GM18909 (cell line): Measurements from ENCODE around the gene RABGEF1.
"Not testable (repeated sequence)": the region's sequence is repeated elsewhere in the genome, so short reads cannot be mapped to it uniquely, and the experiment has no call there.

Experiments
- ATAC-seq: cut with Tn5 transposase; IDR thresholded peaks from one replicate; pipeline ENCODE4 v1.9.1; 2021; ENCODE audit warnings: mild to moderate bottlenecking; ENCODE audit not compliant: unreplicated experiment, poor library complexity

Gene RABGEF1

GRCh38 chr7:66734006-66734405 is 6.5 kb upstream of the RABGEF1 start:
- ATAC-seq = no peak

- no peak for ATAC-seq
Observed at GRCh38 chr7:66735154-66735553, 5.4 kb upstream of the RABGEF1 start.

GRCh38 chr7:66735850-66736249 is 4.7 kb upstream of the RABGEF1 start:
- ATAC-seq = no peak

GRCh38 chr7:66736892-66737291 is 3.6 kb upstream of the RABGEF1 start:
- ATAC-seq = no peak

GRCh38 chr7:66737667-66738066 is 2.9 kb upstream of the RABGEF1 start:
- no peak for ATAC-seq

GRCh38 chr7:66739477-66739876 is 1.1 kb upstream of the RABGEF1 start:
- ATAC-seq = no peak

- ATAC-seq = no peak
Observed at GRCh38 chr7:66739953-66740301, 606 bp upstream of the RABGEF1 start.

- peak; percentile 43 for ATAC-seq
Observed at GRCh38 chr7:66740980-66741709, 612 bp downstream of the RABGEF1 start.

GRCh38 chr7:66741710-66742049 is 1.1 kb downstream of the RABGEF1 start:
- no peak for ATAC-seq

- ATAC-seq = not testable (repeated sequence)
Observed at GRCh38 chr7:66742298-66742697, 1.8 kb downstream of the RABGEF1 start.

GRCh38 chr7:66743920-66744319 is 3.4 kb downstream of the RABGEF1 start:
- ATAC-seq = no peak

- no peak for ATAC-seq
Observed at GRCh38 chr7:66747385-66747784, 6.9 kb downstream of the RABGEF1 start.

- ATAC-seq = no peak
Observed at GRCh38 chr7:66747881-66748511, 7.5 kb downstream of the RABGEF1 start.

- ATAC-seq = no peak
Observed at GRCh38 chr7:66748791-66749190, 8.3 kb downstream of the RABGEF1 start.

GRCh38 chr7:66751945-66752344 is 11.4 kb downstream of the RABGEF1 start:
- ATAC-seq = no peak

GRCh38 chr7:66754541-66754940 is 14.0 kb downstream of the RABGEF1 start:
- ATAC-seq = no peak

- not testable (repeated sequence) for ATAC-seq
Observed at GRCh38 chr7:66755059-66755458, 14.5 kb downstream of the RABGEF1 start.

- ATAC-seq = not testable (repeated sequence)
Observed at GRCh38 chr7:66756227-66756626, 15.7 kb downstream of the RABGEF1 start.

- ATAC-seq = no peak
Observed at GRCh38 chr7:66756889-66757288, 16.4 kb downstream of the RABGEF1 start.

- no peak for ATAC-seq
Observed at GRCh38 chr7:66757939-66758338, 17.4 kb downstream of the RABGEF1 start.

- ATAC-seq = peak; percentile 90
Observed at GRCh38 chr7:66758950-66759628, 18.6 kb downstream of the RABGEF1 start.

GRCh38 chr7:66763183-66763582 is 22.6 kb downstream of the RABGEF1 start:
- not testable (repeated sequence) for ATAC-seq
